Duodenal mucosa (tissue), 2 donors: ENCODE data around the gene PCCB.

Experiments
- H3K27ac ChIP-seq: one replicate; pipeline ENCODE4 v1.7.0; 2013; ENCODE audit warnings: low read depth, low read length
- H3K27me3 ChIP-seq, 2 donors: one replicate each; pipeline ENCODE4 v1.7.0; 2013; ENCODE audit warnings: low read length in 2 of 2, control low read depth in 1 of 2; ENCODE audit not compliant: insufficient read depth in 2 of 2, control insufficient read depth in 1 of 2
- H3K36me3 ChIP-seq, 2 donors: one replicate each; pipeline ENCODE4 v1.7.0; 2013; ENCODE audit warnings: low read length in 2 of 2, control low read depth in 1 of 2; ENCODE audit not compliant: insufficient read depth in 2 of 2, control insufficient read depth in 1 of 2
- H3K4me1 ChIP-seq, 2 donors: one replicate each; pipeline ENCODE4 v1.7.0; 2013; ENCODE audit warnings: low read length in 2 of 2, control low read depth in 1 of 2; ENCODE audit not compliant: insufficient read depth in 2 of 2, control insufficient read depth in 1 of 2
- H3K4me3 ChIP-seq, 2 donors: one replicate each; pipeline ENCODE4 v1.7.0; 2013; ENCODE audit warnings: low read length in 2 of 2, low read depth in 1 of 2
- H3K9ac ChIP-seq, 2 donors: one replicate each; pipeline ENCODE4 v1.7.0; 2013; ENCODE audit warnings: low read length in 2 of 2, low read depth in 1 of 2
- H3K9me3 ChIP-seq, 2 donors: one replicate each; pipeline ENCODE4 v1.7.0; 2013; ENCODE audit warnings: low read length in 2 of 2, control low read depth in 1 of 2; ENCODE audit not compliant: control insufficient read depth in 1 of 2

PCCB gene

GRCh38 chr3:136279092-136279491, 29.0 kb downstream of the PCCB start:
- H3K4me3 ChIP-seq, result no peak overlapping the region
- H3K9ac ChIP-seq, result no peak overlapping the region
- no peak overlapping the region for H3K27ac ChIP-seq
- no peaks in the 10 kb centered on the region for H3K27me3 ChIP-seq
- peaks cover 0 to 6% of the 10 kb centered on the region in 2 donors for H3K9me3 ChIP-seq
- H3K4me1 ChIP-seq, result no peaks in the 10 kb centered on the region
- peaks cover 3 to 31% of the 10 kb centered on the region in 2 donors for H3K36me3 ChIP-seq

GRCh38 chr3:136280961-136281360, 30.8 kb downstream of the PCCB start:
- H3K27ac ChIP-seq, result no peak overlapping the region
- H3K27me3 ChIP-seq, result no peaks in the 10 kb centered on the region
- no peak overlapping the region for H3K9ac ChIP-seq
- peaks cover 3 to 44% of the 10 kb centered on the region in 2 donors for H3K36me3 ChIP-seq
- peaks cover 0 to 6% of the 10 kb centered on the region in 2 donors for H3K9me3 ChIP-seq
- H3K4me1 ChIP-seq, result no peaks in the 10 kb centered on the region
- H3K4me3 ChIP-seq, result no peak overlapping the region

DNA sequence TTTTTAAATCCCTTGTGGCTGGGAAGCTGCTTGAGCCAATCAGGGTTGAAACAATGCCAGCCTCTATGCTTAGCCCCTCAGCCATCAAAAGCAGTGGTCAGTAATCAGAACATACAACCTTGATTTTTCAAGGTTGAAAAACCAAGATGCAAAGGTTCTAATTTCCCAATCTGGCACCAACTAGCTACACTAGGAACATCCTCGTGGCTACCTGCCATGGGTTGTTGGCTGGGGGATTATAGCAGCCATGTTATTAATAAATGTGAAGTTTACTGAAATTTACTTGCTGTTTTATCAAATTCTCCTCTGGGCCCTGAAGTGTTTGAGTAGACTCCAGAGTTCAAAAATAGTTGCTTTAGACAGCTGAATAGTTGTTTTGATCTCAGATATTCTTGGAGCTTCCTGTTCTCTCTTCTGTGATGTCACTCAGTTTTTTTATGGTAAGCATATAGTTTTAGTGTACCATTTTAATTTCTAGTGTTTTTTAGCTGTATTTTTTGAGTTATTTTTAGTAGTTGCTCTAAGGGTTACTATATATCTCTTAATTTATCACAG, 31.9 kb downstream of the PCCB start:
- Histone ChIP-seq H3K9me3 (peaks cover 0 to 6% of the 10 kb centered on the region in 2 donors), H3K4me3 (no peak overlapping the region), H3K27ac (no peak overlapping the region), H3K36me3 (peaks cover 3 to 43% of the 10 kb centered on the region in 2 donors), H3K4me1 (no peaks in the 10 kb centered on the region), H3K9ac (no peak overlapping the region), H3K27me3 (no peaks in the 10 kb centered on the region)

GRCh38 chr3:136283627-136284026, 33.5 kb downstream of the PCCB start:
- peaks cover 3 to 41% of the 10 kb centered on the region in 2 donors for H3K36me3 ChIP-seq

DNA sequence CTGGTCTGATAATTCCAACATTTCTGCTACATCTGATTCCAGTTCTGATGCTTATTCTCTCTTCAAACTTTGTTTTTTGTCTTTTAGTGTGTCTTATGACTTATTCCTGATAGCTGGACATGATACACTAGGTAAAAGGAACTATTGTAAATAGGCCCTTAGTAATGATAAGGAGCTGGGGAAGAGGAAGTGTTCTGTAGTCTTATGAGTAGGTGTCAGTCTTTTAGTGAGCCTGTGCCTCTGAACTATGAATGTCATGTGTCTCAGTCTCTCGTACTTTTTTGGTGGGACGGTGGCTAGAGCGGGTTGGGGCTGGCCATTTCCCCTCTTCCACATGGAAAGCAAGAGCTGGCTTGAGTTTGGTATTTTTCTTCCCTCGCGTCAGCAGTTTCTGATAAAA, 41.2 kb downstream of the PCCB start:
- H3K9ac ChIP-seq, result no peak overlapping the region
- H3K9me3 ChIP-seq, result no peaks in the 10 kb centered on the region
- no peaks in the 10 kb centered on the region for H3K4me1 ChIP-seq
- peaks cover 0 to 31% of the 10 kb centered on the region in 2 donors for H3K36me3 ChIP-seq
- no peak overlapping the region for H3K27ac ChIP-seq
- no peaks in the 10 kb centered on the region for H3K27me3 ChIP-seq
- H3K4me3 ChIP-seq, result no peak overlapping the region

More at GRCh38 chr3:136283627-136284026, 33.5 kb downstream of the PCCB start:
- Histone ChIP-seq H3K4me3 (no peak overlapping the region), H3K9me3 (peaks cover 0 to 6% of the 10 kb centered on the region in 2 donors), H3K27ac (no peak overlapping the region), H3K4me1 (no peaks in the 10 kb centered on the region), H3K27me3 (no peaks in the 10 kb centered on the region), H3K9ac (no peak overlapping the region)

GRCh38 chr3:136292500-136292899, 42.4 kb downstream of the PCCB start:
- Histone ChIP-seq H3K9ac (no peak overlapping the region), H3K9me3 (no peaks in the 10 kb centered on the region), H3K27me3 (no peaks in the 10 kb centered on the region), H3K36me3 (peaks cover 2 to 34% of the 10 kb centered on the region in 2 donors), H3K4me1 (no peaks in the 10 kb centered on the region), H3K4me3 (no peak overlapping the region), H3K27ac (no peak overlapping the region)

DNA sequence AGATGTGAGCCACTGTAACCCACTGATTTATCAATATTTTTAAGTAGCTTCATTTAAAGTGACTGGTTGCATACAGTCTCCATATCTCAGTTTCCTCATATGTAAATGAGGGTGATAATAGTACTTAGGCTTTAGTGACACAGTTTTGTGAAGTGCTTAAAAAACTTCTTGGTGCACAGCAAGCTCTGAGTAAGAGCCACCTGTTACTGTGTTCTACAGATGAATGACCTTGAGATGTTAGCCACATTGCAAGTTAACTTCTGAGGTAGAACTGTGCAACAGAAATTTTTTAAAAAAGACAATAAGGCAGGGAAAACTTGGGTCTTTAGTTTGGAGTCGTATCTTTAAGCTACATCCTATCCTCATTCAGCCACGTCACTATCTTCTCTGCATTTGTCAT, 43.1 kb downstream of the PCCB start:
- H3K36me3 ChIP-seq, result peaks cover 4 to 37% of the 10 kb centered on the region in 2 donors
- no peaks in the 10 kb centered on the region for H3K9me3 ChIP-seq
- H3K4me1 ChIP-seq, result no peaks in the 10 kb centered on the region
- H3K9ac ChIP-seq, result no peak overlapping the region
- no peak overlapping the region for H3K27ac ChIP-seq
- H3K4me3 ChIP-seq, result no peak overlapping the region
- H3K27me3 ChIP-seq, result no peaks in the 10 kb centered on the region

GRCh38 chr3:136294176-136294575, 44.0 kb downstream of the PCCB start:
- Histone ChIP-seq H3K4me1 (no peaks in the 10 kb centered on the region), H3K27me3 (no peaks in the 10 kb centered on the region), H3K9ac (no peak overlapping the region), H3K9me3 (no peaks in the 10 kb centered on the region), H3K4me3 (no peak overlapping the region), H3K36me3 (peaks cover 8 to 44% of the 10 kb centered on the region in 2 donors), H3K27ac (no peak overlapping the region)

DNA sequence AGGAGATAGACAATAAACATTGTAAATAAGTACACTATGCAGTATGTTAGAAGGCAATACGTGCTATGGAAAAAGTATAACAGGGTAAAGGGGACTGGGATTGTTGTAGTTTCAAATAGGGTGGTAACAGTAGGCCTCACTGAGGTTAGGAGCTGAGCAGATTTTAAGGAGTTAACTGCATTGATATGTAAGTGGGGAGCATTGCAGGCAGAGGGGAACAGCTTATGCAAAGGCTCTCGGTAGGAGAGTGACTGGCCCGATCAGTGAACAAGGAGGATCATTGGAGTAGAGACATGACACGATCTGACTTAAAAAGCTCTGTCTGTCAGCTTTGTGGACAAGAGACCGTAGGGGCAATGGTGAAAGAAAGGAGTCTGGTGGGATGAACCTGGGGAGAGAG, 46.8 kb downstream of the PCCB start:
- Histone ChIP-seq H3K27me3 (no peaks in the 10 kb centered on the region), H3K4me3 (no peak overlapping the region), H3K27ac (no peak overlapping the region), H3K9me3 (no peaks in the 10 kb centered on the region), H3K9ac (no peak overlapping the region), H3K36me3 (peaks cover 16 to 70% of the 10 kb centered on the region in 2 donors), H3K4me1 (no peaks in the 10 kb centered on the region)

- Histone ChIP-seq H3K36me3 (peaks cover 16 to 71% of the 10 kb centered on the region in 2 donors), H3K4me3 (no peak overlapping the region)
Observed at GRCh38 chr3:136297826-136298225, 47.7 kb downstream of the PCCB start.

More at GRCh38 chr3:136297826-136298225, 47.7 kb downstream of the PCCB start:
- Histone ChIP-seq H3K4me1 (no peaks in the 10 kb centered on the region), H3K27me3 (no peaks in the 10 kb centered on the region), H3K9me3 (no peaks in the 10 kb centered on the region), H3K9ac (no peak overlapping the region), H3K27ac (no peak overlapping the region)
